ENCODE data around the gene GGCT. TPM values are rescaled to one million over a fixed set of nuclear protein-coding genes. Genes with fewer than 3 reads are reported as not detected.

Gene GGCT
- total and polyA plus RNA-seq, 2 donors (not counting 3 experiments of a cell fraction or from before 2014, with no cell fraction given) = 21.1 to 44.3 TPM

- Histone ChIP-seq H3K36me3 (ENCODE audit: control insufficient read depth in 2 of 2, extremely low read depth in 1 of 2, insufficient read depth in 2 of 2, low read length in 2 of 2) (no peaks in the 10 kb centered on the region), H3K9me3 (replicated peaks; ENCODE audit: control insufficient read depth, insufficient read depth, low read length) (no peaks in the 10 kb centered on the region), H2AFZ (ENCODE audit: low read depth, low read length) (no peak overlapping the region), H3K4me1 (ENCODE audit: control insufficient read depth, extremely low read depth, insufficient read depth, low read length) (peaks cover 83% of the 10 kb centered on the region), H3K4me2 (ENCODE audit: insufficient read depth, low read length) (peak overlapping the region; percentile 56), H3K9ac (replicated peaks; ENCODE audit: extremely low read depth, insufficient read depth, low read length) (no peak overlapping the region), H4K20me1 (replicated peaks; ENCODE audit: control insufficient read depth, extremely low read depth, insufficient read depth, low read length) (no peaks in the 10 kb centered on the region), H3K27ac (ENCODE audit: insufficient read depth, low read depth, low read length) (peak overlapping the region; percentile 93), H3K4me3 (replicated peaks in 1 of 3; ENCODE audit: insufficient read depth in 1 of 3, low read depth in 1 of 3, low read length in 3 of 3) (no peak overlapping the region), H3K9me1 (replicated peaks; ENCODE audit: control insufficient read depth, extremely low read depth, insufficient read depth, low read length) (no peaks in the 10 kb centered on the region), H3K27me3 (ENCODE audit: control insufficient read depth in 2 of 2, insufficient read depth in 2 of 2, low read length in 2 of 2) (no peaks in the 10 kb centered on the region), H3K79me2 (ENCODE audit: control insufficient read depth, insufficient read depth, low read length) (peaks cover 79% of the 10 kb centered on the region)
- no TSS peak for BruUV-seq (replicated peaks)
- dilution Hi-C loops (cut with MboI; ENCODE audit: extremely low pct_ligation_motif_present, low sequenced_read_pairs) (no loop called here), intact Hi-C loops (cut with micrococcal nuclease) (no loop called here)
- DNase-seq (ENCODE audit: low read depth, low spot score) (peak; percentile 37), FAIRE-seq (no peak)
- TF ChIP-seq MYC (IDR thresholded peaks at IDR 0.05; ENCODE audit: low read depth, low read length) (no peak), EZH2 (IDR thresholded peaks at IDR 0.05; ENCODE audit: borderline replicate concordance, low read depth, low read length, severe bottlenecking) (no peak), GATA2 (IDR thresholded peaks at IDR 0.05; ENCODE audit: insufficient read depth, insufficient read length, low read depth, low read length) (no peak), CTCF (IDR thresholded peaks at IDR 0.05; ENCODE audit: extremely low read depth in 1 of 2, insufficient read depth in 1 of 2, low read depth in 1 of 2, low read length in 2 of 2) (no peak), MAX (IDR thresholded peaks at IDR 0.05; ENCODE audit: insufficient read depth, insufficient read length) (no peak), JUN (IDR thresholded peaks at IDR 0.05; ENCODE audit: borderline replicate concordance, insufficient read depth, insufficient read length, low read depth) (no peak), POLR2A (IDR thresholded peaks at IDR 0.05; ENCODE audit: low read depth, low read length) (no peak), FOS (IDR thresholded peaks at IDR 0.05; ENCODE audit: borderline replicate concordance, insufficient read depth, low read length) (no peak)
- CTCF ChIA-PET = no interaction called here
- POLR2A ChIA-PET = interaction anchor here (1.0 kb wide), 1 partner anchor 13 kb away, joined by 3 read pairs; no protein-coding TSS in a partner anchor
Observed at GRCh38 chr7:30472784-30473775, 31.5 kb downstream of the GGCT start.
